Measurements from ENCODE around the gene PPP1CA.
A peak's percentile ranks its signal among the peaks of the same experiment; 100 is the strongest.

The PPP1CA gene

DNA sequence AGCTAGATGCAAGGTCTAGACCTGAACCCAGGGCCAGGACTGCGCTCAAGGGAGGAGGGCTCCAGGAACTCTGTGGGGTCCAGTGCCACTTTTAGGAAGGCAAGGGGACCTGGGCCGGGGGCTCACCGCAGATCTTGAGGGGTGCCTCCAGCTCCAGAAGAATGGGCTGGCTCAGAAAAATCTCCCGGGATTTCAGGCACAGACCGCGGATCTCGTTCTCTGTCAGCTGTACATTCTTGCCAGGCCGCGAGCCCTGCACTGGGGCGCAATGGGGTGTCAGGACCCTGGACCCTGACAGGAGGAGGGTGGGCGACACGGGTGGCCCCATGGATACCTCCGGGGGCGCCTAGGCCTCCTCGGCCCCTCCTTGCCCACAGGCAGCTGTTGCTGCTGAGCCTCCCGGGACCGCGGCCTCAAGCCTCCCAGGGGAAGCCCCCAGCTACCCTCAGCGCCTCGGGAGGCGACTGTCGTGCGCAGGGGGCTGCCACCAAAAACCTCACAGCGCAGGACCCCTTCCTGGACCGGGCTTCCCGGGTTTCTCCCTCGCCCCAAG lies 640 bp downstream of the PPP1CA start:
- DNase-seq: no peak

DNA sequence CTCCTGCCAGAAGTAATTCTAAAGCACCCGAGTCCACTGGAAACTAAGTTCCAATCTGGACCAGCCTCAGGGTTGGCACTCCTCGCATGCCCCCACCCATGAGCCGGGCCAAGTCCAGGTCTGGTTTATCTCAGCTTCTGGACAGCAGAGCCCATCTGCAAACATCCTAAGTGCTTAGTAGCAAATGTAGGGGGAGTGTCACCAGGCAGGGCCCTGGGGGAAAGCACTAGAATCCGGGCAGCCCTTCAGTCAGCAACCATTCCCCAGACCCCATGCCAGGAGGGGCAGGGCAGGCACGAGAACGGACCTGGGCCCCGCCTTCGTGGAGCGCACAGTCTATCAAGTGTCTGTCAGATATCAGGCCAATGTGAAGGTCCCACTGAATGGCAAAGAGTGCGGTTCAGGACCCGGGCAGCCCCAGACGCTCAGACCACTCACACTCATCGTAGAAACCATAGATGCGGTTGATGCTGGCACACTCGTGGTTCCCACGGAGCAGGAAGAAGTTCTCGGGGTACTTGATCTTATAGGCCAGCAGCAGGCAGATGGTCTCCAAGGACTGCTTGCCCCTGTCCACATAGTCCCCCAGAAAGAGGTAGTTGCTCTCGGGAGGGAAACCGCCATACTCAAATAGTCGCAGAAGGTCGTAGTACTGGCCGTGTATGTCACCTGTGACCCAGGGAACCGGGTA lies 1.3 kb downstream of the PPP1CA start:
- DNase-seq: no peak

DNA sequence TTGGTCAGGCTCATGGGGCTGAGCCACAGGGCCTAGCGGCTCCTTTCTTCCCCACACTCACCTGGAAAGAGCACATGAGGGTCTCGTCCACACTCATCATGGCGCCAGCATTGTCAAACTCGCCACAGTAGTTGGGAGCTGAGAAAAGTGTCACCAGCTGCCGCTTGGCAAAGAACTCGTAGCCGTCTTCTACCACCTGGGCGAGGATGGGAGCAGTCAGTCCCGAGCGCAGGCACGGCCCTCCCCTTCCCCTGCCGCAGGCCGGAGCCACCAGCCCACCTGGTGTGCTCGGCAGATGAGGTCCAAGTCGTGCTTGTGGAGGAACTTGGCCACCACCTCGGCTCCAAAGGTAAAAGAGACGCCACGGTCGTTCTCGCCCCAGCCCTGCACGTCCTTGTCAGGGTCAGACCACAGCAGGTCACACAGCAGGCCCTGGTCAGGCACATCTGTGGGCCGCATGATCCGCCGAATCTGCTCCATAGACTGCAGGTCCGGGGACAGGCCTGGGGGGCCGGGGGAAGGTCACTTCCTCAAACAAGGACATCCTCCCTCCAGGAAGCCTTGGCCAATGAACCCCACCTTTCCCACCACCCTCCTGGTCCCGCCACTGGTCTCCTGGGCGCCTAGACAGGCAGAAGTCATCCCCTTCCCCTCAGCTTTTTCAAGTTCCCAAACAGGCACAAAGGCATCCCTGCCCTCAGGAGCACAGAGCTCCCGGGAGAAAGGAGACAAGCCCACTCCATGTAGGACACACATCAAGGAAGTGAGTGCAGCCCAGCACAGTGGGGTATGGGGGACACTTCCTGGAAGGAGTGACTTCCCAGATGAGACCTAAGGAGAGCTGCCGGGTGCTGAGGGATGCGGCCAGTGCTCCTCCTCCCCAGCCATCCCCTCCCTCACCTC lies 2.7 kb downstream of the PPP1CA start:
- DNase-seq: no peak

DNA sequence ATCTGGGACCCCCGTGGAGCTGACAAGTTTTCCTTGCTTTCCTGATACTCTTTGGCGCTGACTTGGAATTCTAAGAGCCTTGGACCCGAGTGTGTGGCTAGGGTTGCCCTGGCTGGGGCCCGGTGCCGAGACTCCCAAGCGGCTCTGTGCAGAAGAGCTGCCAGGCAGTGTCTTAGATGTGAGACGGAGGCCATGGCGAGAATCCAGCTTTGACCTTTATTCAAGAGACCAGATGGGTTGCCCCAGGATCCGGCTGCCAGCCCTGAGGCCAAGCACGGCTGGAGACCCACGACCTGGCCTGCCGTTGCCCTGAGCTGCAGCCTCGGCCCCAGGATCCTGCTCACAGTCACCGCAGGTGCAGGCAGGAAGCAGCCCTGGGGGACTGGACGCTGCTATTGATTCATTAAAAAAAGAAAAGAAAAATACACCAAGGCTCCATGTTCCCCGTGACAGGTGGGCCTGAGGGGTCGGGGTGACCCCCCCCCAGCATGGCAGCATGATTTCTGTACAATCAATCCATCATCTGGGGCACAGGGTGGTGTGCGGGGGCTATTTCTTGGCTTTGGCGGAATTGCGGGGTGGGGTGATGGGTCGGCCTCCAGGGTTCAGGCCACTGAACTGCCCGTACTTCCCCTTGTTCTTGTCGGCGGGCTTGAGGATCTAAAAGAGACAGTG lies 3.5 kb downstream of the PPP1CA start:
- DNase-seq: no peak

DNA sequence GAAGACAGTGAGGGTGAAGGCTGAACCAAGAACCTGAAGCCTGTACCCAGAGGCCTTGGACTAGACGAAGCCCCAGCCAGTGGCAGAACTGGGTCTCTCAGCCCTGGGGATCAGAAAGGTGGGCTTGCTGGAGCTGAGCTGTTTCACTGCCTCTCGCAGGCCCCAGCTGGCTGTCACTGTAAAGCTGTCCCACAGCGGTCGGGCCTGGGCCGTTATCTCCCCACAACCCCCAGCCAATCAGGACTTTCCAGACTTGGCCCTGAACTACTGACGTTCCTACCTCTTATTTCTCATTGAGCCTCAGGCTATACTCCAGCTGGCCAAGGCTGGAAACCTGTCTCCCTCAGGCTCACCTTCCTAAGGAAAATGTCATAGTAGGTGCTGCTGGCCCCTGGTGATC lies 4.1 kb downstream of the PPP1CA start:
- DNase-seq: no peak

DNA sequence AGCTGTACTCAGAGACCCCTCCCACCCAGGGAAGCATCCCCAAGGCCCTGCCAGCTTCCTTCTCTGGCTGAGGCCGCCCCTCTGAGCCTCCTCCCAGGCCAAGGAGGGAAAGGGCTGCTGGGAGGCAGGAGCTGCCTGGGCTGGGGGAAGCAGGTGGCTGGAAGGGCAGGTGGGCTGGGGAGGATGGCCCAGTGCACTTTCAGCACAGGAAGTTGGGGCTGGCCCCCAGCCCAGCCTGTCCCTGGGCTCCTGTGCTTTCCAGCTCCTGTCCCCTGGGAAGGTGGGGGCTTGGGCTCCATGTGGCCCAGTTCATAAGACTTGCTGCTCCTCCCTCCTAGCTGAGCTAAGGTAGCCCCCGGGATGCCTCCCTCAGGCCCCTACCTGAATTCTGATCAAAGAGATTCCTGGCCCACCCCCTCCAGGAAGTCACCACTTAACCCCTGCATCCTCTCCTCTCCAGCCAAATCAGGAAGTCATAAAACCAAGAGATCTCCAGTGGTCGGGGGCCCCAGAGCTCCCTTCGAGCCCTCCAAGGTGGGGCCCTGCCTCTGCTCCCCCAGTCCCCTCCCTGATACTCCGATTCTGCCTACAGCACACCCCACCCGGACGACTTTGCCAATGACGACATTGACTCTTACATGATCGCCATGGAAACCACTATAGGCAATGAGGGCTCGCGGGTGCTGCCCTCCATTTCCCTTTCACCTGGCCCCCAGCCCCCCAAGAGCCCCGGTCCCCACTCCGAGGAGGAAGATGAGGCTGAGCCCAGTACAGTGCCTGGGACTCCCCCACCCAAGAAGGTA lies 4.9 kb downstream of the PPP1CA start:
- DNase-seq: no peak

GRCh38 chr11:67396259-67396581 lies 5.4 kb downstream of the PPP1CA start:
- no peak for DNase-seq

DNA sequence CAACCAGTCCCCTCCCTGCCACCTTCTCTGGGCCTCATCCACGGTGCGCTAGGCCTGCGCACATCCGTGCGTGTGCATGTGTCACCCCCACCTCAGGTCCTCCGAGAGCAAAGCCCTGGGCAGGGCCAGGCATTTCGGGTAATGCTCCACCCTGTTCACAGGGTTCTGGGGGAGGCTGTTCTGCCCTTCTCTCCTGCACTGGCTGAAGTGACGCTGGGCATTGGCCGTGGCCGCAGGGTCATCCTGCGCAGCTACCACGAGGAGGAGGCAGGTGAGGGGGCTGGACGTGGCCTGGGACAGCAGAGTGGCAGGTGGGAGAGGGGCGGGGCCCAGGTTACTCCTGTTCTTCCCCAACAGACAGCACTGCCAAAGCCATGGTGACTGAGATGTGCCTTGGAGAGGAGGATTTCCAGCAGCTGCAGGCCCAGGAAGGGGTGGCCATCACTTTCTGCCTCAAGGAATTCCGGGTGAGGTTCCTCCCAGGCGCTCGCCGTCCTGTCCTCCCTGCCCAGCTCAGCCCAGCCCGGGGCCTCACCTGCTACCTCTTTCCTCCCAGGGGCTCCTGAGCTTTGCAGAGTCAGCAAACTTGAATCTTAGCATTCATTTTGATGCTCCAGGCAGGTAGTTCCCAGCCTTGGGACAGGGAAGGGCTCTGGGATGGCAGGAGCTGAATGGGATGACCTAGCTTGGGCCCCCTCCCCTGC lies 6.0 kb downstream of the PPP1CA start:
- DNase-seq: no peak

DNA sequence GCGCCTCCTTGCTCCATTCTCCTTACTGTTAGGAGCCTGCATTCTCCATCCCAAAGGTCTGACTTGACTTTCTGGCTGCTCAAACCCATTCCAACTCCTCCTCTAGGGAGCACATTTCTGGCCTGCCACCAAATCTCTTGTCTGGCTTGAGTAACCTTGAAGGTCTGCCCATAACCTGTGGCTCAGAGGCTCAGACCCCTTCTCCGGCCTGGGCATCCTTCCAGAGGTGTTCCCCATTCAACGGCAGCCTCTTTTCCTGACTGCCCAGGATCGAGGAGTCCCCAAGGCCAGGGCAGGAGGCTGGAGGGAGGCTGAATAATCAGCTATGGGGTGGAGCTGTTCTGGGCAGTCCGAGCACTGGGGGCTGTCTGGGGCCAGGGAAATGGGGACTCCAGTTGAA lies 7.7 kb downstream of the PPP1CA start:
- DNase-seq: no peak

DNA sequence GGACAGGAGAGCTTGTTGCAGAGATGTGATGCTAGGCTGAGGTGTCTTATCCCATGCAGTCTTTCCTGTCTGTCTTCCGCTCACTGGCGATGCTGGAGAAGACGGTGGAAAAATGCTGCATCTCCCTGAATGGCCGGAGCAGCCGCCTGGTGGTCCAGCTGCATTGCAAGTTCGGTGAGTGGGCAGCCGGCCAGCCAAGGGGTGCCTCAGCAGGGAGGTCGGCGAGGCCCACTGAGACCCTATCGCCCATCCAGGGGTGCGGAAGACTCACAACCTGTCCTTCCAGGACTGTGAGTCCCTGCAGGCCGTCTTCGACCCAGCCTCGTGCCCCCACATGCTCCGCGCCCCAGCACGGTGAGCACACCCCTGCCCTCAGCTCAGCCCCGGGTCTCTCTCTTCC lies 8.2 kb downstream of the PPP1CA start:
- DNase-seq: no peak

GRCh38 chr11:67392183-67392715 lies 9.4 kb downstream of the PPP1CA start:
- no peak for DNase-seq

DNA sequence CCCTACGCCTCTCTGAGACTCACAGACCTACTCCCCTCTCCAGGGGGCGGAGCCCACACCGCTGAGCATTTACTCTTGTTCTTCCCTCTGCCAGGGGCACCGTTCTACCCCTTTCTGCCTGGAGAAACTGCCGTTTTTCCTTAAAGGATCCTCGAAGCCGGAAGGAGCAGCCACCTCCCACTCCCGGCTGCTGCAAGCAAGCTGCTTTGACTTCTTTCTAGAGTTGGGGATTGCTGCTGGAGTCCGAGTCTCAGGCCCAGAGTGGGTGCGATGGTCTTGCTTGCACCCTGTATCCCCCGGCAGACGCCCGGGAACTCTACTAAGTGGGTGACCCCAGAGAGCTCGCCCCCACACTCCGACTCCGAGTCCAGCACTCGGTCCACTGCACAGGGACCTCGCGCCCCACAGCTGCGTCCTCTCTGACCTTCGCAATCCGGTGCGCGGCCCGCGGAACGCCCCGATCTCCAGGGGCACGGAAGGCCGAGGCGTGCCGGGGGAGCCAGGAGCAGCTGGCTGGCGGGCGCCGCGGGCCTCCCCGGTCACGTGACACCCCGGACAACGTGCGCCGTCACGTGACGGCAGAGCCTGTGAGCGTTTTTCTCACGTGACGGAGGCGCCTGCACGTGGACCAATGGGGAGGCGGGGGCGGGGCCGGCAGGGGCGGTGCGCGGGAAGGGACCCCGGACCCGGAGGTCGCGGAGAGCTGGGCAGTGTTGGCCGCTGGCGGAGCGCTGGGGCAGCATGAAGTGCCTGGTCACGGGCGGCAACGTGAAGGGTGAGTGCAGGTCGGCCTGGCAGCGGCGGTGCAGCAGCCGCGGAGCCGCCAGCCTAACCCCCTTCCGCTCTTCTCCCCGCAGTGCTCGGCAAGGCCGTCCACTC lies 10.1 kb downstream of the PPP1CA start, which contains the start of gene RAD9A:
Gene RAD9A, plus strand, starts transcription at position 683 of the 879 bp plus-strand sequence. Its CDS starts 59 bp downstream, at position 742.
- peak; percentile 96 for DNase-seq

DNA sequence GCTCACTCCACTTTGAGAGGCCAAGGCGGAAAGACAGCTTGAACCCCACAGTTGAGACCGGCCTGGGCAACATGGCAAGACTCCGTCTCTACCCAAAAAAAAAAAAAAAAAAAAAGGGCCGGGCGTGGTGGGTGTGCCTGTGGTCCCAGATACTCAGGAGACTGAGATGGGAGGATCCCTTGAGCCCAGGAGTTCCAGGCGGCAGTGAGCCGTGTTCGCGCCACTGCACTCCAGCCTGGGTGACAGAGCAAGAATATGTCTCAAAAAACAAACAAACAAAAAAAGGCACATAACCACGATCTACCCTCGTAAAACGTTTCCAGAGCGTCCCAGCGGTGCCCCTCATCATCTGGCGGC lies 10.7 kb downstream of the PPP1CA start:
- no peak for DNase-seq

DNA sequence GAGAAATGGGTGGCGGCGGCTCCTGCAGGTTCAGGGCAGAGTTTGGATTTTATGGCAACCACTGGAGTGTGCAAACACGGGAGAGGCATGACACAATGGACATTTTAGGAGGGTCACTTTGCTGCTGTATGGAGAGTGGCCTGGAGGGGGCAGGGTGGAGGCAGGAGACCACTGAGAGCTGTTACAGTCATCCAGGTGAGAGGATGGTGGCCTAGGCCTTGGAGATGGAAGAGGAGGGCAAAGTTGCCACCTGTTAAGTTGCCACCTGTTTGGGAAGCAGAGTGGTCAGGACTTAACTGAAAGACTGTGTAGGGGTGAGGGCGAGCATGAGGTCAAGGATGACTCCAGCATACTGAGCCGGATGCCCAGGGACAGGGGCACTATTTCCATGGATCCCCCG lies 12.2 kb downstream of the PPP1CA start:
- DNase-seq: no peak

GRCh38 chr11:67387518-67387917 lies 14.1 kb downstream of the PPP1CA start:
- DNase-seq: no peak

DNA sequence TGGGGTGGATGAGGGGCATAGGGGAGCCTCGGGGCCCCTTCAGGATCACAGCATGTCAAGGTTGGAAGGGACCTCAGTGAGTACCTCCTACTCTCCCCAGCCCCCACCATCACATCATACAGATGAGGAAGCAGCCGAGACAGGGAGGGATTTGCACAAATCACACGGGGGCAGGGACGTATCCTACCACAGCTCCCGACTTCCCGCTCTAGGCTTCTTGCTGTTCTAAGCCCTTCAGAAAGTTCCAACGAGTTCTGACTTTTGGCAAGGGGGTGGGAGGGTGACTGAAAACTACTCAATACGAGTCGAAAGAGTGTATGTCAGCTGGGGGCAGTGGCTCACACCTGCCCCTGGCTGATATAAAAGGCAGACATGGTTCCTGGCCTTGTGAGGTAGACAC lies 14.6 kb downstream of the PPP1CA start:
- no peak for DNase-seq

GRCh38 chr11:67384851-67385366 lies 16.7 kb downstream of the PPP1CA start:
- no peak for DNase-seq

- peak; percentile 44 for DNase-seq
These were observed 19.2 kb downstream of the PPP1CA start for GRCh38 chr11:67382276-67383136.

DNA sequence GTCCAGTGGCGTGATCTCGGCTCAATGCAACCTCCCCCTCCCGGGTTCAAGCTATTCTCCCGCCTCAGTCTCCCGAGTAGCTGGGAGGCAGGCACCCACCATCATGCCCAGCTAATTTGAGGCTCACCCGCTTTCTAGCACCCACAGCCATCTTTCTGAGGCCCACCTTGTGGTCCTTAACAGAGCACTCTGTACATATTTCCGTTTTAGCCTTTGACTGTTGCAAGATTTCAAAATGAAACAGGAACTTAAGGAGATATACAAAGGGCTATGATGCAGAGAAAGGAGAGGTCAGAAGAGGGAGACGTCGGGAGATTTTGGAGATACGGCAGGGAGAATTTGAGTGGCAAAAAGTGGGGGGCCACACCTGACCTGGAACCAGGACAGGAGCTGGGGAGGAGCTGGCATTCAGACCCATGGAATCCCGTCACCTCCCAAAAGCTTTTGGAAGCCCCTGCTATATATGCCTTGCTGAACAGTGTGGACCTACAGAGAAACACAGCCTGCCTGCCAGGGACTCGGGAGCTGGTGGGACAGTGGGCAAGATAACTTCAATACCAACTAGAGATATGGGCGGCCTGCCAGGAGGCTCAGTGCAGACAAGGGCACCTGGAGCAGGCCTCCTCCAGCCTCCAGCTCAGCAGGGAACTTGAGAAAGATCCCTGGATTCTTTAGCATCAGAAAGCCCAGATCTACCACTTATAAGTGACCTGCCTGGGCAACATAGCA lies 20.2 kb downstream of the PPP1CA start:
- no peak for DNase-seq
